Smooth muscle cell of bladder (primary cell): ENCODE measurements around the gene CHRNA9. TPM values are rescaled to one million over a fixed set of nuclear protein-coding genes. Genes with fewer than 3 reads are reported as not detected.

Experiments used
- total RNA-seq: library from RNA; depleted of rRNA; stranded (reverse); fragments of >200 nt; gene quantifications from 2 replicates; pipeline ENCODE4 v1.2.3, GENCODE V29; 2014

Gene CHRNA9, protein sequence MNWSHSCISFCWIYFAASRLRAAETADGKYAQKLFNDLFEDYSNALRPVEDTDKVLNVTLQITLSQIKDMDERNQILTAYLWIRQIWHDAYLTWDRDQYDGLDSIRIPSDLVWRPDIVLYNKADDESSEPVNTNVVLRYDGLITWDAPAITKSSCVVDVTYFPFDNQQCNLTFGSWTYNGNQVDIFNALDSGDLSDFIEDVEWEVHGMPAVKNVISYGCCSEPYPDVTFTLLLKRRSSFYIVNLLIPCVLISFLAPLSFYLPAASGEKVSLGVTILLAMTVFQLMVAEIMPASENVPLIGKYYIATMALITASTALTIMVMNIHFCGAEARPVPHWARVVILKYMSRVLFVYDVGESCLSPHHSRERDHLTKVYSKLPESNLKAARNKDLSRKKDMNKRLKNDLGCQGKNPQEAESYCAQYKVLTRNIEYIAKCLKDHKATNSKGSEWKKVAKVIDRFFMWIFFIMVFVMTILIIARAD
- total RNA-seq, result 0.09 and 0.14 TPM in 2 replicates

DNA sequence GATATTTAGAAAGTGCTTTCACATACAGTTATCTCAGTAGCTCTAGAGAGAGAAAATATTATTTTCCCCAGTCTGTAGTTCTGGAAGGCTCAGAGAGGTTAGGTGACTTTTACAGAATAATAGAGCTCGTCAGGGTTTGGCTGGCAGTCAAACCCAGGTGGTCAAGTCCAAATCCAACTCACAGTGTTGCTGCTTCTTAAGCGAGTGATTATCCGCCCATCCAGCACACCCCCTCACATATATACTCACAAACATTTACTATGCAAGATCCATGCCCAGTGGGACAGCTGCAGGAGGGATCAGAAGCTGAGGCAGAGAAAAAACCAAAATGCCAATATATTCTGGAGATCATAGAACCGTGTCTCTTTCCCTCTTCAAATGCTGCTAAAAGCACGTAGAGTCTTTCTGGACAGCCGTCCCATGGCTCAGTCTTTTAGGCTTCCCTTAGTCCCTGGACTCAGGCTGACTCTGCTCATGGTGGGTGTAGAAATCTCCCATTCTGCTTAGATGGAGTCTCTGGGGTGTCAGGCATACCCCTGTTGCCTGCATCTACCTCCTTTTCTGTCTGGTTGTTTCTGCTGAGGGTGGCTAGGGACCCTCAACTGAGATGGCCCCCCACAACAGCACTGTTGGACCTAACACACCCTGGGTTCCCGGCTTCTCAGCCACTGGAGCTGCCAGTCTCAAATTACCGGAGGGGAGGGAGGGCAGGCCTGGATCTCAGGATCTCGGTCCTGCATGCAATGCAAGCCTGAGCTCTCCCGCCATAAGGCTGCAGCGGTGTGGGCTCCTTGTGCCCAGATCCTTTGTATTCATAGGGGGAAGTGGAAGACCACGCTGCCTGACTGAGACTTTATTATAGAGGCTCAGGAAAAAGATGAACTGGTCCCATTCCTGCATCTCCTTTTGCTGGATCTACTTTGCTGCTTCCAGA, at the start of gene CHRNA9:
TSS of gene CHRNA9 (plus strand) at position 743 of the 934 bp plus-strand sequence. CDS start at position 878, 135 bp downstream.

Other genes starting within 250 kb of the CHRNA9 start
- under 0.01 and 0.09 TPM in 2 replicates for gene RHOH, start 138.3 kb upstream of the CHRNA9 start, total RNA-seq